HG03025 (cell line): Measurements from ENCODE around the gene APBB2.
A peak's percentile ranks its signal among the peaks of the same experiment; 100 is the strongest.

Experiments used
- ATAC-seq: cut with Tn5 transposase; IDR thresholded peaks from one replicate; pipeline ENCODE4 v1.9.1; 2021; ENCODE audit warnings: mild to moderate bottlenecking, moderate library complexity; ENCODE audit not compliant: unreplicated experiment, low FRiP score

APBB2 gene

DNA sequence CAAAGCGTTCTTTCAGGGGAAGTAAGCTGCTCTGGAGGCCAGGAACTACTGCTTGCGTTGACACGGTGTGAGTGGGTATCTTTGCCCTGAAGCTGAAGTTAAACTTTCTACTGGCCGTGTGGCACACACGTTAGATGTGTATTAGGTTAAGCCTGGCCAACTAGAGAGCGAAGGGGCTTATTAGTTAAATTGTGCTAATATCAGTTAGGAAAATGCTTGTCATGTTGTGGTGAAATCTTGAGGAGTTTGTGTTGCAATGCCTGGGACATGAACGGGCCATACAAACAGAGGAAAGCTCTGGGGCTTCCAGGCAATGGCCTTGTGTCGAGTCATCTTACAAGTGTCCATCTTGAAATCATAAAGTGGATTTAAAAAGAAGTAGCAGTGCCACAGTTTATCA, 402.0 kb downstream of the APBB2 start:
- ATAC-seq = no peak

GRCh38 chr4:40811956-40812355, 402.4 kb downstream of the APBB2 start:
- ATAC-seq = no peak

- ATAC-seq = no peak
Observed at GRCh38 chr4:40808926-40809457, 405.4 kb downstream of the APBB2 start.

- no peak for ATAC-seq
Observed at GRCh38 chr4:40804598-40804997, 409.7 kb downstream of the APBB2 start.

DNA sequence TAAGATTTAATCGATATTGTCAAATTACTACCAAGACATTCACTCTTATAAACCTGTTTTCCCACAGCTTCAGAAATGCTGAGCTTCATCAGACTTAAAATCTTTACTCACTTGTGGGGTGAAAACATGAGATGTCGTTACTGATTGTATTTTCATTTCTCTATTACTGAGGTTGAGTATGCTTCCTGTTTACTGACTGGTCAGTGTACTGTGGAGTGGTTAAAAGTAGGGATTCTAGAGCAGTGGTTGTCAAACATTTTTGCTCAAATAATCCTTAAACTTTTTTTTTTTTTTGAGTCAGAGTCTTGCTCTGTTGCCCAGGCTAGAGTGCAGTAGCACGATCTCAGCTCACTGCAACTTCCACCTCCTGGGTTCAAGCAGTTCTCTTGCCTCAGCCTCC, 414.3 kb downstream of the APBB2 start:
- ATAC-seq = no peak

- no peak for ATAC-seq
Observed at GRCh38 chr4:40789771-40790170, 424.6 kb downstream of the APBB2 start.

DNA sequence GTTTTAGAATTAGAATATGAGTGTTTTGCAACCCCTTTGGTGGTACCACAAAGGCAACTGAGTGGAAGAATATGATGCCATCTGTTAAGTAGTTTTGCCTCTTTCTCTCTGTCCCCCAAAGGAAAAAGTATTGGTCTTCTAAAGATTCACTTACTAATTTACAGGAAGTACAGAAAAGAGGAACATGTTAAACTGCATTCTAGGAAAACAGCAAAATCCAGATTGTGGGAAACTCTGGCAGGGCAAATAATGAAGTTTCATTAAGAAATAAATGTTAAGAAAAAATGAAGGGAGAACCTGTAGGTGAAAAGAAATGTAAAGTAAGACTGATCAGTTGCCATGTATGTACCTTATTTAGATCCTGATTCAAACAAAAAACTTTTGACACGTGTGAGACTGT, 425.3 kb downstream of the APBB2 start:
- ATAC-seq = no peak

DNA sequence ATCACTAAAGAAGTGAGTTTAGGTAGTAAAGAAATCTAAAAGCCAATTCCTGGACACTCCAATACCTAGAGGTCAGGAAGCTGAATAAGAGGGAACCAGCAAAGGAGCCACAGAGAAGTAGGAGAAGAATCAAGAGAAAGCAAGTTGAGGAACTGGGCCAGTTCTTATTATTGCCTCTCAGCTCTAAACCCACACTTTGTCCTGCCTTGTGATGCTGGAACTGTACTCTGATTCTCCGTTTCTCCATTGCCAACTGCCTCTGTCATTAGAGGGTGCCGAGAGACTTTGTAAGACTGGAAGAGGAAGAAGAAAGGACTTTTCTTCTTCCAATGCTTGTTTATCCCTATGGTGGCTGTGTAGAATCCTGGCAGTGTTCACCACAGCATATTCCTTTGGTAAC, 426.0 kb downstream of the APBB2 start:
- ATAC-seq = no peak

DNA sequence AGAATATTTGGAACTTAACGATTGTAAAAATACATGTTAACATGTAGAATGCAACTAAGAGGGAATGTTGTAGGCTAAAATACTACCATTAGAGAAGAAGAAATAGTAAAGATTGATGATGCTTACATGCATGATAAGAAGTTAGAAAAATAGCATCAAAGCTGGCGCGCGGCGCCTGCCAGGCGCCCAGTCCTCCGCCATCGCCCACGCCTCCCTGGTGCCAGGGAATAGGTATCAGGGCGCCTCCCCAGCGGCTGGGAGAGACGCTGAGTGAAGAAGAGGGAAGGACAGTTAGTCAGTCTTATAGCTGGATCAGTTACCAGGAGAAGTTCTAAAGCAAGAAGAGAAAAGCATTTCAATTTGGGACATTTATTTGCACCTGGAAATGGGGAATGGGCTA, 428.6 kb downstream of the APBB2 start:
- ATAC-seq = no peak

DNA sequence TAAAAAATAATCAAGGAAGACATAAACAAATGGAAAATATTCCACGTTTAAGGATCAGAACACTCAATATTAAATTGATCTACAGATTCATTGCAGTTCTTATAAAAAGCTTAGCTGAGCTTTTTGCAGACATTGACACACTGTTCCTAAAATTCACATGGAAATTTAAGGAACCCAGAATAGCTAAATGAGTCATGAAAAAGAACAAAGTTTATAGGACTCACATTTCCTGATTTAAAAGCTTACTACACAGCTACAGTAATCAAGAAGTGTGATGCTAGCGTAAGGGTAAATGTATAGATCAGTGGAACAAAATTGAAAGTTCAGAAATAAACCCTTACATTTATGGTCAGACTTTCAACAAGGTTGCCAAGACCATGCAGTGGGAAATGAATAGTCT, 431.5 kb downstream of the APBB2 start:
- no peak for ATAC-seq

GRCh38 chr4:40778090-40778489, 436.3 kb downstream of the APBB2 start:
- no peak for ATAC-seq

GRCh38 chr4:40769266-40769665, 445.1 kb downstream of the APBB2 start:
- no peak for ATAC-seq

GRCh38 chr4:40763228-40763716, 451.1 kb downstream of the APBB2 start:
- ATAC-seq = peak; percentile 99
